Measurements from ENCODE around the gene CGNL1.

CGNL1 gene

GRCh38 chr15:57423599-57424140 is 47.4 kb downstream of the CGNL1 start:
- no peak for DNase-seq

- no peak for DNase-seq
Measured at GRCh38 chr15:57424628-57425405, 48.5 kb downstream of the CGNL1 start.

- DNase-seq: no peak
Measured at GRCh38 chr15:57425842-57426241, 49.5 kb downstream of the CGNL1 start.

GRCh38 chr15:57427367-57427821 is 51.1 kb downstream of the CGNL1 start:
- no peak for DNase-seq

- DNase-seq: no peak
Measured at GRCh38 chr15:57432141-57432741, 55.9 kb downstream of the CGNL1 start.

GRCh38 chr15:57436166-57436565 is 59.9 kb downstream of the CGNL1 start:
- DNase-seq: no peak

- DNase-seq: no peak
Measured at GRCh38 chr15:57436961-57437360, 60.7 kb downstream of the CGNL1 start.

- no peak for DNase-seq
Measured at GRCh38 chr15:57437564-57437963, 61.3 kb downstream of the CGNL1 start.

- no peak for DNase-seq
Measured at GRCh38 chr15:57438166-57438565, 61.9 kb downstream of the CGNL1 start.

GRCh38 chr15:57439128-57440027 is 63.1 kb downstream of the CGNL1 start:
- no peak for DNase-seq

- no peak for DNase-seq
Measured at GRCh38 chr15:57440167-57440566, 63.9 kb downstream of the CGNL1 start.

- no peak for DNase-seq
Measured at GRCh38 chr15:57440799-57441198, 64.5 kb downstream of the CGNL1 start.

GRCh38 chr15:57442335-57442734 is 66.0 kb downstream of the CGNL1 start:
- DNase-seq: no peak

GRCh38 chr15:57443486-57443885 is 67.2 kb downstream of the CGNL1 start:
- DNase-seq: no peak

- DNase-seq: no peak
Measured at GRCh38 chr15:57444877-57445513, 68.7 kb downstream of the CGNL1 start.

- no peak for DNase-seq
Measured at GRCh38 chr15:57445872-57446271, 69.6 kb downstream of the CGNL1 start.

- DNase-seq: no peak
Measured at GRCh38 chr15:57446393-57446792, 70.1 kb downstream of the CGNL1 start.

GRCh38 chr15:57451555-57451954 is 75.2 kb downstream of the CGNL1 start:
- no peak for DNase-seq

- no peak for DNase-seq
Measured at GRCh38 chr15:57452090-57452754, 75.9 kb downstream of the CGNL1 start.

- no peak for DNase-seq
Measured at GRCh38 chr15:57455929-57456328, 79.6 kb downstream of the CGNL1 start.

GRCh38 chr15:57456559-57456958 is 80.3 kb downstream of the CGNL1 start:
- no peak for DNase-seq

- no peak for DNase-seq
Measured at GRCh38 chr15:57457726-57458125, 81.4 kb downstream of the CGNL1 start.

Measured in T-helper 2 cell (primary cell).